EH (cell line): ENCODE measurements around the gene CBX3.
"Not testable (repeated sequence)": the region's sequence is repeated elsewhere in the genome, so short reads cannot be mapped to it uniquely, and the experiment has no call there.

Experiments
- DNase-seq: peaks from one replicate; pipeline ENCODE4 v3.0.0-alpha.2; 2015; ENCODE audit warnings: low read depth

The CBX3 gene

DNA sequence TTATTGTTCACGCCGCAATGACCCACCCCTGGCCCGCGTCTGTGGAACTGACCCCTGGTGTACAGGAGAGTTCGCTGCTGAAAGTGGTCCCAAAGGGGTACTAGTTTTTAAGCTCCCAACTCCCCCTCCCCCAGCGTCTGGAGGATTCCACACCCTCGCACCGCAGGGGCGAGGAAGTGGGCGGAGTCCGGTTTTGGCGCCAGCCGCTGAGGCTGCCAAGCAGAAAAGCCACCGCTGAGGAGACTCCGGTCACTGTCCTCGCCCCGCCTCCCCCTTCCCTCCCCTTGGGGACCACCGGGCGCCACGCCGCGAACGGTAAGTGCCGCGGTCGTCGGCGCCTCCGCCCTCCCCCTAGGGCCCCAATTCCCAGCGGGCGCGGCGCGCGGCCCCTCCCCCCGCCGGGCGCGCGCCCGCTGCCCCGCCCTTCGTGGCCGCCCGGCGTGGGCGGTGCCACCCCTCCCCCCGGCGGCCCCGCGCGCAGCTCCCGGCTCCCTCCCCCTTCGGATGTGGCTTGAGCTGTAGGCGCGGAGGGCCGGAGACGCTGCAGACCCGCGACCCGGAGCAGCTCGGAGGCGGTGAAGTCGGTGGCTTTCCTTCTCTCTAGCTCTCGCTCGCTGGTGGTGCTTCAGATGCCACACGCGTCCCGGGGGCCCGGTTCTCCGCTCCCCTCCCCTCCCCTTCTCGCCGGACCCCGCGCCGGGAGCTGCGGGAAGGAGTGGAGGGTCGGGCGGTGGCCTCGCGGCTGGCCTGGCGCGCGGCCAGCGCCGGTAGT is at the start of gene CBX3:
Gene CBX3 (plus strand): TSS at position 499 of the 772 bp plus-strand sequence. CDS start 1,254 bp downstream, outside the sequence.
- DNase-seq = peak; percentile 89

DNA sequence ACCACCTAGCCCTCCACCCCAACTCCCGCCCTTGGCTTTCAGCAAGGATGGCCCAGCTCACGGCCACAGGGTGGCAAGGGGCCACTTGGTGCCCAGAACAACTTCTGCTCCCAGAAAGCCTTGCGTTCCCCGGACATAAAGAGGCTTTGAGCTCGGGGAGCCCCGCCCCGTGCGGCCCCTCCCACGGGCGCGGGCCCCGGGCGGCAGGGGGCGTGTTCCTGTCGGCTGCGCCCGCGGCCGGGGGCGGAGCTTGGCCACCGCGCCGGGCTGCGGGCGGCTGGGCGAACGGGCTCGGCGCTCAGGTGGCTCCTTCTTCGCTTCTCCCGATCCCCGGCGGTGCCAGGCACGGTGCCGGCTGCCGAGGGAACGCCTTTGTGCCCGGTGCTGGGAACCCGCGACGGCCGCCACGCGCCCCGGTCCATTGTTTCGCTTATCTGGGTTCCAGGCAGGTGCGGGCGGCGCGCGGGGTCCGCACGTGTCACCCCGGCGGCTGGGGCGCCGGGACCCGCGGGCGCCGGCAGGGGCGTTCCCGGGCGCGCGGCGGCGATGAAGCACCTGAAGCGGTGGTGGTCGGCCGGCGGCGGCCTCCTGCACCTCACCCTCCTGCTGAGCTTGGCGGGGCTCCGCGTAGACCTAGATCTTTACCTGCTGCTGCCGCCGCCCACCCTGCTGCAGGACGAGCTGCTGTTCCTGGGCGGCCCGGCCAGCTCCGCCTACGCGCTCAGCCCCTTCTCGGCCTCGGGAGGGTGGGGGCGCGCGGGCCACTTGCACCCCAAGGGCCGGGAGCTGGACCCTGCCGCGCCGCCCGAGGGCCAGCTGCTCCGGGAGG is 49.4 kb upstream of the CBX3 start, which contains the start of gene NFE2L3:
Gene NFE2L3 (plus strand): TSS at position 246 of the 829 bp plus-strand sequence. CDS start 301 bp downstream, at position 547.
- DNase-seq = peak; percentile 65

DNA sequence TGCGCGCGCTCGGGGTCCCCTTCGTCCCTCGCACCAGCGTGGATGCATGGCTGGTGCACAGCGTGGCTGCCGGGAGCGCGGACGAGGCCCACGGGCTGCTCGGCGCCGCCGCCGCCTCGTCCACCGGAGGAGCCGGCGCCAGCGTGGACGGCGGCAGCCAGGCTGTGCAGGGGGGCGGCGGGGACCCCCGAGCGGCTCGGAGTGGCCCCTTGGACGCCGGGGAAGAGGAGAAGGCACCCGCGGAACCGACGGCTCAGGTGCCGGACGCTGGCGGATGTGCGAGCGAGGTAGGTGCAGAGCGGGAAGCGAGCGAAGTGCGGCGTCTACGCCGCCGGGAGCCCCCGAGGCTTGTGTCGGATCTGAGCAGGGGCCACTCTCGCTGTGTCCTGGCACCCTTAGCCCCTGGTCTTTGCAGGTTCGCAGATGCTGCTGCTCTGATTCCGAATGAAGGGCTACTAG is 48.7 kb upstream of the CBX3 start:
- DNase-seq = not testable (repeated sequence)

DNA sequence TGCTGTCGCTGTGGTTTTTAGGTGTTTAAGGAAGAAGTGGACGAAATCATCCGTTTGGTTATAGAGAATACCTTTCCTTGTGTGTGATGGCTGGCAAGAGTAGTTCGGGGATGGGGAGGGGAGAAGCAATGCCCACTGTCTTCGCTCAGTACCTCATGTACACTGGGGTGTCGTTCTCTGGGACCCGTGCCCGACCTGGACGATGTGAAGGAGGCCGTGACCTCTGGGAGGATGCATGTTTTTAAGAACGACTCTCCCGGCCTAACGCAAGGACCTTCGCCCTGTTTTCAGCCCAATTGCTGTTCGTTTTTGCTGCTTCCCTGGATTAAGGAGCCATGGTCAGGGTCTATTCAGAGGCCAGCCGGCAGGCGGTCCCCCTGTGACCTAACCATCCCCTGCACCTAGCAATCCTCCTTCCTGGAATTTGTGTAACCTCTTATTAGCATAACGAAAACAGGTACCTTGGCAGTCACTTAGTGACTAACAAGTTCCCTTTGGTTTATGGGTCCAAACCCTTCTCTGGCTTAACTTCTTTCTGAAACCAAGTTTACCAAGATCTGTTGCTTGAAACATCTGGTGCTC is 48.2 kb upstream of the CBX3 start:
- no peak for DNase-seq

DNA sequence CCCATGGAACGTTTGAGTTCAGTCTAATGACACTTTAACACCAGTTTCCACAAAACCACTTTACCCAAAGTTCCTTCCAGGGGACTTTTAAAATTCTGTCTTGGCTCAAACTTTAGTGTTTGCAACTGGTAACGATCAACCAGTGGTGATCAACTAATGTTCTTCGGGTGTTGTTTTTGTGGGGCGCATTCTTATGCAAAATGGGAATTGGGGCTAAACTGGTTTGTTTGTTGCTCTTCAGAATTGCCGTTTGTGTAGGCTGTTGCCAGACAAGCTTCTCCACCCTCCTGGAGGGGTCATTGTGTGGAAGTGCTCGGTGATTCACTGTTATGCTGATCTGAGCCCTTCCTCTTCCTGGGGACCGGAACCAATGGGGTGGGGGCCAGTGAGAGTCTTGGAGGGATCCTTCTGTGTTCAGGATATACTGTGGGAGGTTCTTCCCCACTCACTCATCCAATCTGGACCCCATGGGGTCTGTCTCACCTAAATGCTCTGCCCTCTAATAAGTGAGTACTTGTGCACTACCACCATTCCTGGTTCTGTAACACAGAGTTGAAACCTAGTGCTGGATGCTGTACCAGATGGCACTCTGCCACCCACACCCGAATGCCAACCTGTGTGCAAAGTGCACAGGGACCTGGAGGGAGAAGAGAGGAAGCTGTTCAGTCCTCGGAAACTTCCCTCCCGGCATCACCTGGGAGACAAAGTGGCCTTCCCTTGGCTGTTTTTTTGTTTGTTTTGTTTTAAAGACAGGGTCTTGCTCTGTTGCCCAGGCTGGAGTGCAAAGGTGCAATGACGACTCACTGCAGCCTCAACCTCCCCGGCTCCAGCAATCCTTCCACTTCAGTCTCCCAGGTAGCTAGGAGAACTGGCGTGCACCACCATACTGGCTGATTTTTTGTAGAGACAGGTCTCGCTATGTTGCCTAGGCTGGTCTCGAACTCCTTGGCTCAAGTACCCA is 47.4 kb upstream of the CBX3 start:
- peak; percentile 34 for DNase-seq

DNA sequence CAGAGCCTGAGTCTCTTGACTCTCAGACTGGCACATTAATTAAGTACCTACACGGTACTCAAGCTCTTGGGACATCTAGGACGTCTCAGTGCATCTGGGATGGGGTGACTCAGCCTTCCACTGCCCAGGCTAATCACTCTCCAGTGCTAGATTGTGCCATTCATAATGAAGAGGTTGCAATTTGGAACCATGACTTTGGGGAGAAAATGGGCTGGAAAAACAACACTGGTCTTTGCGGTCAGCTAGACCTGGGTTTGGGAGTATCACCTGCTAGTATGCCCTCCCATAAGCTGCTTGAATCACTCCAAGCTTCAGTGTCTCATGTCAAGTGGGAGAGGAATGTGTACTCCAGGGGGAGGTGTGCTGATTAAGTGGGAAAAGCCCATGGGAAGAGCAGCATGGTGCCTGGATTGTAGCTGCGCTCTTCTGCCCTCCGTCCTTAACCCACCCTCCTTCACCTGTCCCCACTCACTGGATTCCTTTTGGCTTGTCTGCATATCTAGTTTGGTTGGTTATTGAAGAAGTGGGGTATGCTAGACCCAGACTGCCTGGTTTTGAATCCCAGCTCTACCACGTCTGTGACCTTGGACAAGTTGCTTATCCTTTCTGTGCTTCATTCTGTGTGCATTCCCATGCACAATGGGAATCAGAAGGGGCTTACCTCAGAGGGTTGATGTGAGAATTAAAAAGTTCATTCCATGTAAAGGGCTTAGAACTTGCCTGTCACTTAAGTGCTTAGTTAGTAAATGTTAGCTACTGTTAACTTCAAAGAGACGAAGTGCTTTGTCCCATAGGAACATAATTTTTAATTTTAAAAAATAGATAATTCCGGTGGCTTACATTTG is 45.8 kb upstream of the CBX3 start:
- DNase-seq = peak; percentile 66

DNA sequence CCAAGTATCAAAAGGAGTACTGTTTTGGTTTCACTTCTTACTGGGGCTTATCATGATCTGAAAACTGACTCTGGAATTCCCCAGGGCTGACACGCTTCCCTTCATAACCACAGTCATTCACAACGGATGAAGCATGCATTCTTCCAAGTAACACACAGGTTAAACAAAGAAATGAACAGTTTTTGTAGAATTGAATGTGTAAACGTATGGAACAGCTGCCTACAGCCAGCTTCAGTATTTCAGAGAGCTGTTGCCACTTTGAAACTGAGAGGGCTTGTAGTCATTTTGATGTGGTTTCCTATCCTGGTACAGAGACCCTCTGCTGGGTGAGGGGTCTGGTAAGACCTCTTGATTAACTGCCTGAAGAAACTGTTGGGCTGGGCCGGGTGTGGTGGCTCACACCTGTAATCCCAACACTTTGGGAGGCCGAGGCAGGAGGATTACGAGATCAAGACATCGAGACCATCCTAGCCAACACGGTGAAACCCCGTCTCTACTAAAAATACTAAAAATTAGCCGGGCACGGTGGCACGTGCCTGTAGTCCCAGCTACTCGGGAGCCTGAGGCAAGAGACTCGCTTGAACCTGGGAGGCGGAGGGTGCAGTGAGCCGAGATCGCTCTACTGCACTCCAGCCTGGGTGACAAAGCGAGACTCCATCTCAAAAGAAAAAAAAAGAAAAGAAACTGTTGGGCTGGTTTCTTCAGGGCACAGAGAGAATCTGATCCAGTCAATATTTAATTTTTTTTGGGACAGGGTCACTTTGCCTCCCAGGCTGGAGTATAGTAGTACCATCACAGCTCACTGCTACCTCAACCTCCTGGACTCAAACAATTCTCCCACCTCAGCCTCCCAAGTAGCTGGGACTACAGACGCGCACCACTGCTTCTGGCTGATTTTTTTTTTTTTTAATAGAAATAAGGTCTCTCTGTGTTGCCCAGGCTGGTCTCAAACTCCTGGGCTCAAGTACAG is 44.8 kb upstream of the CBX3 start:
- DNase-seq = peak; percentile 92

DNA sequence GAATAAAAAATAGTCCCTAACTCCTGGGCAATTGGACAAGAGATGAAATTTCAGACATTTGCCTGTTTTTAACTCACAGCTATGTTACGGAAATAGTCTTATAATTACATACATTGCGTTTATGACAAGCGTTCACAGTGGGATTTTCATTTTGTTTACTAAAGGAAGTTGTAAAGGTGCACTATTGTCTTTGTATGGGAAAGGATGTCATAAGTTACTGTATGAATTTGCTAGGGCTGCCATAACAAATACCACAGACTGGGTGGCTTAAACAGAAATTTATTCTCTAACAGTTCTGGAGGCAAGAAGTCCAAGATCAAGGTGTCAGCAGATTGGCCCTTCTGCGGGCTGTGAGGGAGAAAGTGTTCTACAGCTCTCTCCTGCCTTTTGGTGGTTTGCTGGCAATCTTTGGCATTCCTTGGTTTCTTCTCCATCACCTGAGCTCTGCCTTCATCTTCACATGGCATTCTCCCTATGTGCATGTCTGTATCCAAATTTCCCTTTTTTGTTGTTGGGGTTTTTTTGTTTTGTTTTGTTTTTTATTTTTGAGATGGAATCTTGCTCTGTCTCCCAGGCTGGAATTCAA is 43.9 kb upstream of the CBX3 start:
- no peak for DNase-seq

DNA sequence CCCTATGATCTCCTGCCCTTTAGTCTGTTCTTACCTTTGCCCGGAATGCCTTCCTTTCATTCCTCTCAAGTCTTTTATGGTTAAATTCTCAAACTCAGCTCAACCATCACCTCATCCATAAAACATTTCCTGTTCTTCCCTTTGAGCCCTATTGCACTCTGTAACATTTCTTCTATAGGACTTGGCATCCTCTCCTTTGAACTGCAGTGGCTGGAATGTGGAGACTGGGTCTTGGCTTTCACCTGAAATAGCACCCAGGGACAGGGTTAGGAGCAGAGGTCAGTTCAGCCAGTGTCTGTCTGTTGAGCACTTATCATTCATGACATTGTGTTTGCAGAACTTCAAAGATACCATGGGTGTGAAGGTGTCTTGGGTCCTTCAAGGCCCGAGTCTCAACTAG is 42.3 kb upstream of the CBX3 start:
- DNase-seq = peak; percentile 41

DNA sequence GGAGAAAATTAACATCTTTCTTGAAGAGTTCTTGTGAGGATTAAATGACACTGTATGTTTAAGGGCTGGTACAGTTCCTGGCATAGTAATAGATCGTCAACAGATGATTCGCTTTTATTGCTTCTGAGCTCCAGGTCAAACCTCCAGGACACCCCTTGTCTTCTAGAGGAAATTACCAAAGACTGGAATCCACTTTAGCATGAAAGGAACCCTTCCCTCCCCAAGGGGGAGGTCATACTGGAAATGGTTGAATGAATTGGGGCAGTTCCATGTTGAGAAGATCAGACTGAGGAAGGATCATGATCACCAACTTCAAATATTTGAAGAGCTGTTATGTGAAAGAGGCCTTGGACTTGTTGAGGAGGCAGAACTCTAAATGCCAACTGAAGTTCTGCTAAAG is 40.6 kb upstream of the CBX3 start:
- DNase-seq = no peak

DNA sequence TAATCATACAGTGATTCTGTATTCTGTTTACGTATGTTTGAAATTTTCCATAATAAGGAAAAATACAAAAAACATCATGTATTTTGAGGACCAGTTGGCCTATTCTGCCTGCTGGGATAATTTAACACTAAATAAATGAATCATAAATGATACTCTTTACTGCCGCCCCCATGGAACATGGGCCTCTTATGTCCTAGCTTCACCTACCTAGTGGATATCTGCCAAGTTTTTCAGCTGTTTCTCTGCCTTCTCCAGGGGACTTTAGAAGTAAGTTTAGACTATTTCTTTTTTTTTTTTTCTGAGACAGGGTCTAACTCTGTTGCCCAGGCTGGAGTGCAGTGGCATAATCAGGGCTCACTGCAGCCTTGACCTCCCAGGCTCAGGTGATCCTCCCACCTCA is 39.1 kb upstream of the CBX3 start:
- DNase-seq = no peak

DNA sequence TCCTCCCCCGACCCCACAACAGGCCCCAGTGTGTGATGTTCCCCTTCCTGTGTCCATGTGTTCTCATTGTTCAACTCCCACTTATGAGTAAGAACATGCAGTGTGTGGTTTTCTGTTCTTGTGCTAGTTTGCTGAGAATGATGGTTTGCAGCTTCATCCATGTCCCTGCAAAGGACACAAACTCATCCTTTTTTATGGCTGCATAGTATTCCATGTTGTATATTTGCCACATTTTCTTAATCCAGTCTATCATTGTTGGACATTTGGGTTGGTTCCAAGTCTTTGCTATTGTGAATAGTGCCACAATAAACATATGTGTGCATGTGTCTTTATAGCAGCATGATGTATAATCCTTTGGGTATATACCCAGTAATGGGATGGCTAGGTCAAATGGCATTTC is 37.7 kb upstream of the CBX3 start:
- not testable (repeated sequence) for DNase-seq

DNA sequence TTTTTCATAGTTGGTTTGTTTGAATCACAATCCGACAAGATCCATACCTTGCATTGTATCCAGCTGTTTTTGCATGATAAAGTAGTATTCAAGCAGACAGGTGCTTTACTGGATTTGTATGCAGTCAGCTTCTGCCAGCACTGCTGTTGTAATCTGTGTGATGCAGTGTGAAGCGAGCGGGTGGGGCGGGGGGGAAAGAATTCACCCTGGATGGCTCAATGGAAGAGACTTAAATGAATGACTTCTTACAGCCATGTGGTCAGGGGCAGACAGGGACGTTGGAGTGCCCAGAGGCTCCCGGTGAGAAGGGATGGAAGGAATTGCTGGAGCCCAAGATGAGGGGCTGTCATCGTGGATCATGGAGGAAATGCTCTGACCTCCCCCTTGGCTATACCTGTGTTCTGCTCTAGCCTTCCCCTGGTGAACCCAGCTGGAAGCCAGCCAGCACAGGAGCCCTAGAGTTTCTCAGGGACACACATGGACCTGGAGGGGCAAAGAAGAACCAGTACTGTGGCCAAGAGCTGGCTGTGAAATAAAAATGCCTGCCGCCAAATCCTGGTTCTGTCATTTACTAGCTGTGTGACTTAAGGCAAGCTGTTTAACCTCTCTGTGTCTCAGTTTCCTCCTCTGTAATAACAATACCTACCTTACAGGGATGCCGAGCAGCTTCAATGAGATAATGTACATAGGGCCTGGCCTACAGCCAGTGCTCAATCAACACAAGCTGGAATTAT is 35.4 kb upstream of the CBX3 start:
- DNase-seq = no peak

DNA sequence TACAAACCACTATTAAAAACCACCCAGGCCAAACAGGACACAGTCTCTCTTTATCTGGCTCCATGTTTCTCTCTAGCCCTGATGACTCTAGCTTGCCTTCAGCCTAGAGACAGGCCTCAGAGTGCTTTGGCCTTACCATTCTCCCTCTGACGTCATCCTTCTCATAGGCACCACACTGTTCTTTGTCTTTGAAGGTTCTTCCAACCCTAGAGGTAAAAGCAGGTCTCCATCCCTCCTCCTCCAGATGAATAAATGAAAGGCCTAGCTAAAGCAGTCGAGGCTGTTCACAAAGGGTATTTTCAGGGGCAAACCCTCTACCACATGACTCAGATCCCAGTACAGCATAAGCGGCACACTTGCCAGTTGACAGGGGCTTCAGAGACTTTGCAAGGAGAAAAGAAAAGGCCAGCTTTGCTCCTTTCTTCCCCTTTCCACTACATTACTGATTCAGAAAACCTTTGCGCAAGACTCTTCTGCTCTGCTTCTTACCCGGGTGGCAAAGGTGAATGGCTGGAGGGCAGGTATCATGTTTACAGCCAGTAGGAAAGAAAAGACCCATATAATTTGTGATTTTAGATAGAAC is 34.8 kb upstream of the CBX3 start:
- DNase-seq = no peak

DNA sequence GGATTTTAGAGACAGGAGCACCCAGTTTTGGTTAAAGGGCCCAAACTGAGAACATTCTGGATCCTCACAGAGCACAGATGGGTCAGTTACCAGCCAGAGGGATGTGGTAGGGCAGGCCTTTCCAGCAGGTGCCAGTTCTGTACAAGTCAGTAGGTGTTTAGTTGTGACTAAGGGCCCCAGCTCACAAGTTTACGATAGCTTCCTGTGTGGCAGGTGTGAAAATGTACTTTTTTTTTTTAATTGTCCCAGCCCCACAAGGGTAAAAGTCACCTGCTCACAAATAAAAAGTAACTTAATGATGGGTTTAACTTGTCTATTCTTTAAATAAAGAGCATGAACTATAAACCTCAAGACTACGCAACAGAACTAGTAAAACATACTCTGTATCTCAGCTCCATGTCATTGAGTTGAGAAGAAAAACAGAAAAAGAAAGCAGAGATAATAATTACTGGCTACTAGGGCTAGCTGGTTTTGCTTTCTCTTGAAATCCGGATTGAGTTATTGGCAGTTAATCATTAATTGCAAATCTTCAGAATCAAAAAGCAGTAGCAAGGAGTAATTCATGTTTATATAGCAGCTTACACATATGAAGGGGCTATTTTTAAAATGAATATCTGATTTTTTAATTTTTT is 34.1 kb upstream of the CBX3 start:
- DNase-seq = no peak

DNA sequence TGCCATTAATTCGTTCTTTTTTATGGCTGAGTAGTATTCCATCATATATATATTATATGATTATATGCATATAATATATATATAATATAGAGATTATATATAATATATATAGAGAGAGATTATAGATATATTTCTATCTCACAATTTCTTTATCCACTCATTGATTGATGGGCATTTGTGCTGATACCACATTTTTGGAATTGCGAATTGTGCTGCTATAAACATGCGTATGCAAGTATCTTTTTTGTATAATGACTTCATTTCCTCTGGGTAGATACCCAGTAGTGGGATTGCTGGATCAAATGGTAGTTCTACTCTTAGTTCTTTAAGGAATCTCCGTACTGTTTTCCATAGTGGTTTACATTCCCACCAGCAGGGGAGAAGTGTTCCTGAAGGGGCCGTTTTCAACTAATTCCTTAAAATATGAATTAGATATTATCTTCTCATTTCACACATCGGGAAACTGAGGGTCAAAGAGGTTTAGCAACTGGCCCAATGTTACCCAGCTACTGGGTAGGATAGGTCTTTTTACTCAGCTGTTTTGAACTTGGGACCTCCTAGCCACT is 33.0 kb upstream of the CBX3 start:
- no peak for DNase-seq

DNA sequence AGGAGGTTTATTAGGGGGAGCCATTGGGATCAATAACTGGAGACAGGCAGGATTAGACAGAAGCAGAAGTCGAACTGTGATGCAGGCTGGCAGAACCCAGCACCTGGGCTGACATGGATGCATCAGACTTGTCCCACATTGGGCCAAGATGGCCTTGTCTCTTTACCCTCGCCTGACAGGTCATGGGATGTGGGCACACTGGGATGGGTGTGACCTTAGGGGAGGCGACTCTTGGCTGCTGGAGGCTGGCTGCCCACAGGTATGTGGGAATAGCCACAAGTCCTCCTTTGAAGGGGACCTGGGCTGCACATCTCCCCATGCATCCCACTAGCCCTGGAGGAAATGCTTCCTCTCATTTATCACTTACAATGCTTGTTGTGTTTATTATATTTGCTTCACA is 32.3 kb upstream of the CBX3 start:
- no peak for DNase-seq
